Skeletal muscle cell (primary cell): ENCODE results near the gene SUMO2.
"Not testable (repeated sequence)": the region's sequence is repeated elsewhere in the genome, so short reads cannot be mapped to it uniquely, and the experiment has no call there.

ENCODE experiments used
- DNase-seq: peaks from one replicate; pipeline ENCODE4 v3.0.0-alpha.2; 2010; ENCODE audit warnings: low read depth
- H3K4me3 ChIP-seq: 2 replicates; pipeline ENCODE4 v1.5.1; 2011; ENCODE audit warnings: low read depth, mild to moderate bottlenecking, control low read depth, low read length, moderate library complexity

Gene SUMO2

GRCh38 chr17:75128694-75129505, 53.9 kb downstream of the SUMO2 start:
- DNase-seq = no peak
- H3K4me3 ChIP-seq = no peak overlapping the region

DNA sequence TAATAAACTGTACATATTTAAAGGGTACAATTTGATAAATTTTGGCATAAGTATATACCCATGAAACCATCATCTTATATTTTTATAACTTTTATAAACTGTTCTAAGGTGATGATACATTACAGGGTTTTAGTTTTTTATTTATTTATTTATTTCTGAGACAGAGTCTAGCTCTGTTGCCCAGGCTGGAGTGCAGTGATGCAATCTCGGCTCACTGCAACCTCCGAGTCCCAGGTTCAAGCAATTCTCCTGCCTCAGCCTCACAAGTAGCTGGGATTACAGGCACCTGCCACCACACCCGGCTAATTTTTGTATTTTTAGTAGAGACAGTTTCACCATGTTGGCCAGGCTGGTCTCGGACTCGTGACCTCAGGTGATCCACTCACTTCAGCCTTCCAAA, 54.8 kb downstream of the SUMO2 start:
- H3K4me3 ChIP-seq, DNase-seq: not testable (repeated sequence)

DNA sequence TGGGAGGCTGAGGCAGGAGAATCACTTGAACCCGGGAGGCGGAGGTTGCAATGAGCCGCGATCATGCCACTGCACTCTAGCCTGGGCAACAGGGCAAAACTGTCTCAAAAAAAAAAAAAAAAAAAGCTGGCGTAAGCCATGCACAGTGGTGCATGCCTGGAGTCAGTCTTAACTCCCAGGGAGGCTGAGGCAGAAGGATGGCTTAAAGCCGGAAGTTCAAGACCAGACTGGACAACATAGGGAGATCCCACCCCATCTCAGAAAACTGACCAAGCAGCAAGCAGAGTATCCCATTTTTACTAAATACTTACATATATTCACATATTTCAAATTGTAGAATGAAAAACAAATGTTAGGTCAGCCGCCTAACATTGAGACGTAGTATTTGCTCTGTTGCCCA, 55.8 kb downstream of the SUMO2 start:
- DNase-seq = no peak
- no peak overlapping the region for H3K4me3 ChIP-seq

DNA sequence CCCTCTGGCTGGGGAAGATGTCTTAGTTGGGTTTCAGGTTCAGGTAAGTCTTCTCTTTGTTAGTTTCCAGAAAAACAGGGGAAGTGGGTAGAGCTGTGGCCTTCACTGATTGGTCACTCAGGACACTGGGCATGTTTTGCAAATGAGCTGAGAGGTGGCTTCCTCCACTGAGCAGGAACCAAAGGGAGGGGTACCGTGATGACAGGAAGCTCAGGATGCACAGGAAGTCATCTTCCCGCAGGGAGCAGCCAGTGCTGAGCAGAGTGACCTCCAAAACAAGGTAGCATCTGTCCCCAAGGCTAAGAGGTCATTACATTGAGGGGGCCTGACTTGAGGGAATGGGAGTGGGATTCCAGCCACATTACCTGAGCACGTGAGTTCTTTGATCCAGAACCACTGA, 56.8 kb downstream of the SUMO2 start:
- no peak for DNase-seq
- H3K4me3 ChIP-seq = no peak overlapping the region

DNA sequence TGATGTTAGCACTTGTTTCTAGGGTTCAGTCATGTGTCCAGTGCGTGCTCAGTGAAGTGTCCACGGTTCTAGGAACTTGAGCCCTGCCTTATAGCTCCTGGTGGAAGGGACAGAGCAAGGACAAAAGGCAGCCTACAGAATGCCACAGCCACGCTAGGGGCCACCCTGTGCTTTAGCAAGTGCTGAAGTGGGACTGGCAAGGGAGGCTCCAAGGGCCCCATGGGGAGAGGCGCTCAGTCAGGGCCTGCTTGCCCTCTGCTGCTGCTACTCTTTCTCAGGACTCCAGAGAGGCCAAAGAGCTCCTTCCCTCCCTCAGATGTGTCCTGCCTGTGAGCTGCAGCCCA, 58.0 kb downstream of the SUMO2 start:
- no peak overlapping the region for H3K4me3 ChIP-seq
- no peak for DNase-seq

DNA sequence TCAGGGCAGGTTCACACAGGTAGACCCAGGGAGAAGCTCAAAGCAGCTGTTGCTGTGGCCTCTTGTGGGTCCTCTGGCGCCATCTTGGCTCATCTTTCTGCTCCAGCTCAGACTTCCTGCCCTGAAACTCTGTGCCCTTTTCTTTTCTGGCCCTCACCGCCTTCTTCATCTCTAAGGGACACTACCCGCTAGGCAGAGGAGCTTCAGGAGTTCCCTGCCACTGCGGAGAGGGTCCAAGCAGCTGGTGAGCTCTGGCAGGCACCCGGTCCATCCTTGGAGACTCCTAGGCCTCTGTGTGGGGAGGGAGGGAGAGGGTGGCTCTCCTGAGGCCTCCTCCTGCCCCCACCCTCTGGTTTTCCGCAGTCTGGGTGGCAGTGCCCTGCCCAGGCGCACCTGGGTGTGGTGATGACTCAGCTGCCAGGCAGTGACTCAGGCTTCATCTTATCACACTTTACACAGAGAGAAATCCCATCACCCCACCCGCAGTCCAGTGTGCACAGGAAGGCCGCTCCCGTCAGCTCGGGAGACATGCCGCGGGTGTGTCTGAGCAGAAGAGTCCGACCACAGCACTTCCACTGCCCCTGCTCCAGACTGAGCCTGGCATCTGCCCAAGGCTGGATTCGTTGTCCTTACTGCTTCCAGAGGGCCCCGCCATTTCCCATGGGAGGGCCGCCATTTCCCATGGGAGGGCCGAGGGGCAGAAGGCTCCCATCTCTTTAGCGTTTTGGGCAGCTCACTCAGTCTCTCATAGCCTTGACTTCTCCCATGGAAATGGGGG, 58.5 kb downstream of the SUMO2 start:
- no peak overlapping the region for H3K4me3 ChIP-seq
- DNase-seq = no peak

DNA sequence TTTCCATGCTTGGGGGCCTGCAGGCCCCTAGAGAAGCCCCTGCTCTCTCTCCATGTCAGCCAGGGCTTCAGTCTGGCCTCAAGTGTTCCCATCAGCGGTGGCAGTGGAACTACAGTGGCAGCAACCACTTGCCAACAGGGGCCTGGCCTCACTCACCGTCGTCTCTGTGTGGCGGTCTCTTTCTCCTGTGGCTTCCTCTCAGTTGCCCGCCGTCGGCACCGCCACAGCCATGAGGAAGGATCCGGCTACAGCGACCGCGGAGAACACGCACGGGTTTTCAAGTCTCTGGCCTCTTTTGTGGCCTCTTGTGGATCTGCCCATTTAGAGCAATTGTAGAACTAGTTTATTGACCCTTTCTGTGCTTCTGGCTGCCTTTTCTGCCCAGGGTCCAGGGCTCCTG, 64.5 kb downstream of the SUMO2 start:
- no peak for DNase-seq
- no peak overlapping the region for H3K4me3 ChIP-seq

- DNase-seq = no peak
- H3K4me3 ChIP-seq = no peak overlapping the region
Observed at GRCh38 chr17:75116737-75117136, 66.0 kb downstream of the SUMO2 start.
